ENCODE measurements around the gene CEP192. TPM values are rescaled to one million over a fixed set of nuclear protein-coding genes. Genes with fewer than 3 reads are reported as not detected.

CEP192 gene
- total and polyA plus RNA-seq, 2 of the 13 experiments (the other 11 are each of a cell fraction or from before 2014, with no cell fraction given), result 15.3 to 24.7 TPM

- TF ChIP-seq ZBTB20 (CRISPR knock-in tag; IDR thresholded peaks at IDR 0.05; ENCODE audit: borderline replicate concordance, low read depth) (peak; percentile 90; the same call in 1 of the 2 replicates), HNRNPK (IDR thresholded peaks at IDR 0.05; ENCODE audit: low read depth, low read length, poor library complexity, severe bottlenecking) (no peak), KDM6A (CRISPR knock-in tag; IDR thresholded peaks at IDR 0.05; ENCODE audit: low read depth) (peak; percentile 32; the same call in 1 of the 2 replicates), ZNF441 (CRISPR knock-in tag; IDR thresholded peaks at IDR 0.05; ENCODE audit: borderline replicate concordance) (0 out of 2 replicates have a peak, but pooled peaks have one; percentile 53), HMGXB4 (CRISPR knock-in tag; IDR thresholded peaks at IDR 0.05; ENCODE audit: borderline replicate concordance in 1 of 2, low read depth in 1 of 2) (peak; percentile 88 to 92), PCBP1 (IDR thresholded peaks at IDR 0.05; ENCODE audit: borderline replicate concordance, low read depth, low read length) (no peak), ZIK1 (CRISPR knock-in tag; IDR thresholded peaks at IDR 0.05; ENCODE audit: borderline replicate concordance, low read depth) (no peak), DDIT3 (CRISPR knock-in tag; IDR thresholded peaks at IDR 0.05) (no peak), NFRKB (IDR thresholded peaks at IDR 0.05) (no peak), FOXO4 (CRISPR knock-in tag; conservative IDR thresholded peaks at IDR 0.05) (no peak), ZFY (CRISPR knock-in tag; IDR thresholded peaks at IDR 0.05) (peak; percentile 97), ZNF776 (CRISPR knock-in tag; IDR thresholded peaks at IDR 0.05) (peak; percentile 98), DMAP1 (CRISPR knock-in tag; IDR thresholded peaks at IDR 0.05) (peak; percentile 97; the same call in 1 of the 2 replicates), ZKSCAN8 (CRISPR knock-in tag; IDR thresholded peaks at IDR 0.05; ENCODE audit: borderline replicate concordance) (no peak), ZNF768 (CRISPR knock-in tag; IDR thresholded peaks at IDR 0.05) (peak; percentile 85), ZNF891 (CRISPR knock-in tag; IDR thresholded peaks at IDR 0.05) (0 out of 2 replicates have a peak, but pooled peaks have one; percentile 64), ZNF430 (CRISPR knock-in tag; IDR thresholded peaks at IDR 0.05) (peak; percentile 93), ZNF101 (CRISPR knock-in tag; IDR thresholded peaks at IDR 0.05; ENCODE audit: borderline replicate concordance, low read depth) (no peak), ZNF121 (CRISPR knock-in tag; IDR thresholded peaks at IDR 0.05) (no peak), RFXANK (CRISPR knock-in tag; IDR thresholded peaks at IDR 0.05) (no peak), ZNF263 (CRISPR knock-in tag; IDR thresholded peaks at IDR 0.05) (peak; percentile 35; the same call in 1 of the 2 replicates), STAG1 (CRISPR knock-in tag; IDR thresholded peaks at IDR 0.05) (no peak; the same call in 1 of the 2 replicates)
Measured at GRCh38 chr18:12990967-12991820, at the start of gene CEP192 (continued).

All from HepG2 (cell line).